ENCODE results near the gene C10orf62.
A peak's percentile ranks its signal among the peaks of the same experiment; 100 is the strongest.
"Not testable (repeated sequence)": the region's sequence is repeated elsewhere in the genome, so short reads cannot be mapped to it uniquely, and the experiment has no call there.

The C10orf62 gene

DNA sequence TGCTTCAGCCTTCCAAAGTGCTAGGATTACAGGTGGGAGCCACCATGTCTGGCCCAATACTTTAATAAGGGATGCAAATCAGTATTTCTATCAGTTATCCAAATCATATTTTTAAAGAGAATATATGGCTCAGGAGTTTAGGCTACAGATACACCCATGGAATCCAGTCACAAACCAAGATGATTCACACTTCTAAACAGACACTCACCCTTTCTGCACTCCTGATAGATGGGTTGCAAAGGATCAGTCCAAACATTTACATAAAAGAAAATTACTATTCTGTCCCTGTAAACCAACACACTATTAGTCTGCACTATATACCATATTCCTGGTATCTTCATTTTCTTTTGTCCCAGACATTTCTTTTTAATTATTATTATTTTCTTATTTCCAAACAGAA, 41.6 kb downstream of the C10orf62 start:
- DNase-seq, result no peak

DNA sequence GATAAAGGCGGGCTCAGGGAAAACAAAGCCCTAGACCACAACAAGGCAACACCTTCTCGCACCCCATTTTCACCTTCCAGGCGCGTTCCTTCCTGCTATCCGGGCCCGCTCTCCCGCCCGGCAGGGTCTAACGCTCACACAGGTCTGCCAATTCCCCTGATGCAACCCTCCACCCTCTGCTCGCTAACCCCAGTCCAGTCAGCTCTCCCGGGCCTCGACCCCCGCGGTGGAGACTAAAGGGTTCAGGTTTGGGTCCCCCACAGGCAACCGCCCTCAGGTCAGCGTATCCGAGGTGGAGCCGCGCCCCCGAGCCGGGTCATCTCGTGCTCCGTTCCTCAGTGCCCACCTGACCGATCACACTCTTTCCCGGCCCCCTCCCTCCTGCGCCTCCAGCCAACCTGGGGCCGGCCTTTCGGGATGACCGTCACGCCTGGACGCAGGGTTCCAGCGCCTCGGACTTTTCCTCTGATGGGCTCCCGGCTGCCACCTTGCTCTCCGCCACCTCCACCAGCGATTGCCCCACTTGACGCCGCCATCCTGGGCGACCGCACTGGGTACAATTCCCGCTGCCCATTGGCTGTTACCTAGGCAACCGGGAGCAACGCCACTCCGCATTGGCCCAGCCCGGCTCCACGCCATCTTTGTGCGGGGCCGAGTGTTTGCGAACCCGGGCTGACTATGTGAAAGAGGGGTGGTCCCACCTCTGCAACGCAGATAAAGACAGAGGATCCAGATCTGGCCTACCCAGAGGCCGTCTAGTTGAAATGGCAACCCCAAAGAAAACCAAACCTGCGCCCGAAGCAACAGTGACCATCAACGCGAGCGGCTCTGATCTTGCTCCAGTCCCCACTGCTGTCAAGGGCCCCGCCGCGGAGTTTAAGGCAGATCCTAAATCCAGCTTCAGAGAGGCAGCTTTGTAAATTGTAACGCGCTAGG, 43.7 kb downstream of the C10orf62 start, which contains the start of gene MORN4:
Gene MORN4, minus strand, starts transcription at position 552 of the 936 bp plus-strand sequence. CDS start 13,847 bp downstream, outside the sequence.
- peak; percentile 92 for DNase-seq

DNA sequence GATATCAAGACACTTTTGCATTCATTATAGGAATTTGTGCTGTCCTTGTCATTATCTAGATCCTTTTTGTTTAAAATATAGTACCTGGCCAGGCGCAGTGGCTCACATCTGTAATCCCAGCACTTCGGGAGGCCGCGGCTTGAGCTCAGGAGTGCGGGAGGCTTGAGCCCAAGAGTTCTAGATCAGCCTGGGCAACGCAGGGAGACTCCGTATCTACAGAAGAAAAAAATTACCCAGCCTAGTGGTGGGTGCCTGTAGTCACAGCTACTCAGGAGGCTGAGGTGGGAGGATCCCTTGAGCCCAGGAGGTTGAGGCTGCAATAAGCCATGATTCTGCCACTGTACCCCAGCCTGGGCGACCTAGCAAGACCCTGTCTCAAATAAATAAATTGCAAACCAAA, 44.4 kb downstream of the C10orf62 start:
- no peak for DNase-seq

DNA sequence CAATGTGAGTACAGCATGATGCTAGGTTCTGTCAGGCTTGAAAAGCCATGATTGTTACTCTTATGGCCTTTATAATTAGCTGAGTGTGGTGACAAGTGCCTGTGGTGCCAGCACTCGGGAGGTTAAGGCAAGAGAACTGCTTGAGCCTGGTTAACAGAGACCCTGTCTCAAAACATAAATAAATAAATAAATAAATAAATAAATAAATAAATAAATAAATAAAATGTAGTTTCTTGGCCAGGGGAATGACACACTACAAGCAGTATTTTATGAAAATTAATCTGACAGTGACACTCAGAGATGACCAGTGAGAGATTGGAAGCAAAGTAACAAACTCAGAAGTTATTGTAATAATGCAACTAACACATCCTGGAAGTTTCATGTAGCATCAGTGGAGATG, 46.1 kb downstream of the C10orf62 start:
- no peak for DNase-seq

DNA sequence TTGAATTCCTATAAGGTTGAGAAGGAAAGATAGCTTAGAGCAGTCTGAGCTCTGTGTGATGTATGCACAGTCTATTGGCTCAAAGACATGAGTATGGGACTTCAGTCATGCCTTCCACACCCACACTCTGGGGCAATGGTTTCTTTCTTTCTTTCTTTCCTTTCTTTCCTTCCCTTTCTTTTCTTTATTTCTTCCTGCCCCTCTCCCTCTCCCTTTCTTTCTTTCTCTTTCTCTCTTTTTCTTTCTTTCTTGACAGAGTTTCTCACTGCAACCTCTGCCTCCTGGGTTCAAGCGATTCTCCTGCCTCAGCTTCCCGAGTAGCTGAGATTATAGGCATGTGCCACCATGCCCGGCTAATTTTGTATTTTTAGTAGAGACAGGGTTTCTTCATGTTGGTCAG, 49.6 kb downstream of the C10orf62 start:
- DNase-seq, result not testable (repeated sequence)

DNA sequence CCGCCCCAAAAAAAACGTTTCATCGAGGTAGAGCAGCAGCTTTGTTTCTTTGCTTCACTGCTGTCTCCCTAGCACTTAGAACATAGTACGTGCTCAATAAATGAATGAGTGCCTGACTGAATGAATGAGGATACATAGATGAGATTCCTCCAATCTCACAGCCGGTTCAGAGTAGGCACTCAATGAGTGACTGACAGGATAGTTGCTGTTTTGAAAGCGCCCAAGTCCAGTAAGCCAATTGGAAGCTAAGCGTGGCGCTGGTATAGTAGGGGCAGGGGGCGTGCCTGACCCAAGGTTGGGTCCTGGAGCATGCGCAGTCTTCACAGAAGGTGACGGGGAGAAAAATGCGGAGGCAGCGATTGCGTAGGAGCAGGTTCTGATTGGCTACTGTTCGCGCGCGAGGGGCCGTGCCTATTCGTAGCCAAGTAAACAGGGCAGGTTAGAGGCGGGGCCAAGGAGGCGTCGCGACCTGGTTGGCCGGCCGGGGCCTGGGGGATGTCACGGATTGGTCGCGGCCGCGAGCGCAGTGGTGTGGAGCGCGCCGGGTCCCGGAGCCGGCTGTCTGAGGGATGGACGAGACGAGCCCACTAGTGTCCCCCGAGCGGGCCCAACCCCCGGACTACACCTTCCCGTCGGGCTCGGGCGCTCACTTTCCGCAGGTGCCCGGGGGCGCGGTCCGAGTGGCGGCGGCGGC, 50.8 kb downstream of the C10orf62 start, which contains the start of gene PI4K2A:
Gene PI4K2A, plus strand, starts transcription at position 498 of the 694 bp plus-strand sequence. Its CDS starts 72 bp downstream, at position 570.
- peak; percentile 99 for DNase-seq
